GM23248 (cell line): ENCODE results near the gene NHSL1. TPM values are rescaled to one million over a fixed set of nuclear protein-coding genes. Genes with fewer than 3 reads are reported as not detected.
A peak's percentile ranks its signal among the peaks of the same experiment; 100 is the strongest.

ENCODE experiments used
- DNase-seq: peaks from one replicate; pipeline ENCODE4 v3.0.0-alpha.2; 2015
- H2AFZ ChIP-seq: fragments of 200-600 bp; sonication (generic); 2 replicates; pipeline ENCODE4 v1.6.1; 2016; ENCODE audit warnings: antibody characterized with exemption
- H3F3A ChIP-seq: fragments of 200-600 bp; sonication (generic); 2 replicates; pipeline ENCODE4 v1.6.1; 2016; ENCODE audit warnings: mild to moderate bottlenecking, antibody characterized with exemption, mixed run types; ENCODE audit not compliant: insufficient read depth
- H3K27ac ChIP-seq: fragments of 200-600 bp; sonication (generic); 2 replicates; pipeline ENCODE4 v1.5.1; 2016; ENCODE audit warnings: mild to moderate bottlenecking
- H3K27me3 ChIP-seq: fragments of 200-600 bp; sonication (generic); replicated peaks from 2 replicates; pipeline ENCODE4 v1.6.1; 2016; ENCODE audit warnings: mild to moderate bottlenecking; ENCODE audit not compliant: insufficient read depth
- H3K36me3 ChIP-seq: fragments of 200-600 bp; sonication (generic); 2 replicates; pipeline ENCODE4 v1.6.1; 2016; ENCODE audit warnings: low read depth, mild to moderate bottlenecking
- H3K4me1 ChIP-seq: fragments of 200-600 bp; sonication (generic); 2 replicates; pipeline ENCODE4 v1.6.1; 2016; ENCODE audit warnings: mild to moderate bottlenecking; ENCODE audit not compliant: insufficient read depth
- H3K4me2 ChIP-seq: fragments of 200-600 bp; sonication (generic); one replicate; pipeline ENCODE4 v1.6.1; 2016; ENCODE audit warnings: mild to moderate bottlenecking; ENCODE audit not compliant: unreplicated experiment
- H3K4me3 ChIP-seq: fragments of 200-600 bp; sonication (generic); 2 replicates; pipeline ENCODE4 v1.5.1; 2016; ENCODE audit warnings: mild to moderate bottlenecking
- H3K79me2 ChIP-seq: fragments of 200-600 bp; sonication (generic); 2 replicates; pipeline ENCODE4 v1.6.1; 2016; ENCODE audit warnings: mild to moderate bottlenecking; ENCODE audit not compliant: insufficient read depth
- H3K9ac ChIP-seq: fragments of 200-600 bp; sonication (generic); 2 replicates; pipeline ENCODE4 v1.6.1; 2016; ENCODE audit warnings: mild to moderate bottlenecking
- H3K9me2 ChIP-seq: fragments of 200-600 bp; sonication (generic); 2 replicates; pipeline ENCODE4 v1.6.1; 2016; ENCODE audit warnings: mixed run types, mild to moderate bottlenecking, moderate library complexity; ENCODE audit not compliant: insufficient read depth
- H3K9me3 ChIP-seq: fragments of 200-600 bp; sonication (generic); one replicate; pipeline ENCODE4 v1.6.1; 2017; ENCODE audit warnings: low read depth
- H4K20me1 ChIP-seq: fragments of 200-600 bp; sonication (generic); 2 replicates; pipeline ENCODE4 v1.6.0; 2016; ENCODE audit not compliant: insufficient read depth
- EZH2 ChIP-seq: fragments of 200-600 bp; sonication (generic); IDR thresholded peaks from 2 replicates; pipeline ENCODE4 v1.6.1; 2018; ENCODE audit warnings: antibody characterized with exemption, mild to moderate bottlenecking; ENCODE audit not compliant: insufficient read depth, poor library complexity, severe bottlenecking
- EZH2phosphoT487 ChIP-seq: fragments of 200-600 bp; sonication (generic); IDR thresholded peaks from 2 replicates; pipeline ENCODE4 v1.6.1; 2018; ENCODE audit warnings: antibody characterized with exemption, moderate library complexity, mild to moderate bottlenecking, low read depth; ENCODE audit not compliant: insufficient read depth
- WGBS, 2 experiments: methylation state at CpG; one replicate each; pipeline ENCODE4 v1.1.6; 2015 to 2017; ENCODE audit warnings: low lambda C conversion rate in 2 of 2, low coverage in 1 of 2; ENCODE audit errors: missing lambda C conversion rate in 2 of 2; 5-methylcytosine and 5-hydroxymethylcytosine counted together
- in situ Hi-C: fragments of 300-500 bp; cut with MboI; formaldehyde crosslinking; loops from 2 replicates; pipeline ENCODE4 v1.15.0; 2020
- polyA plus RNA-seq: library from polyadenylated mRNA; unstranded; fragments of >200 nt; fragmentation: Nextera tagmentation; extraction: Ambion mirVana; gene quantifications from 2 replicates; pipeline ENCODE4 v1.2.1, GENCODE V29; 2016
- total RNA-seq: library from RNA; depleted of rRNA; stranded (reverse); fragments of >200 nt; shearing (Covaris generic); gene quantifications from 2 replicates; pipeline ENCODE4 v1.2.3, GENCODE V29; 2014

Gene NHSL1
- total and polyA plus RNA-seq, 2 experiments from 2014 or later, result 3.3 to 9.4 TPM

GRCh38 chr6:138493413-138493812, 5.9 kb downstream of the NHSL1 start:
- Histone ChIP-seq H3F3A (no peaks in the 10 kb centered on the region), H3K27me3 (no peaks in the 10 kb centered on the region), H3K9me2 (no peaks in the 10 kb centered on the region), H3K27ac (peak overlapping the region; percentile 22; the same call in 1 of the 2 replicates), H3K4me3 (0 out of 2 replicates have a peak overlapping the region, but pooled peaks have one; percentile 3), H3K36me3 (no peaks in the 10 kb centered on the region), H3K79me2 (no peaks in the 10 kb centered on the region), H3K9me3 (no peaks in the 10 kb centered on the region), H4K20me1 (no peaks in the 10 kb centered on the region), H3K4me1 (peaks cover 9% of the 10 kb centered on the region), H2AFZ (0 out of 2 replicates have a peak overlapping the region, but pooled peaks have one; percentile 21), H3K9ac (peak overlapping the region; percentile 14; the same call in 1 of the 2 replicates), H3K4me2 (peak overlapping the region; percentile 29)
- peak; percentile 69 for DNase-seq
- in situ Hi-C loops, result no loop called here
- no peak for TF ChIP-seq EZH2
- no peak for TF ChIP-seq EZH2phosphoT487
- WGBS, 2 experiments, result 18 to 19% methylated on average over 5 of the region's 5 CpGs

GRCh38 chr6:138492871-138493270, 6.4 kb downstream of the NHSL1 start:
- H3K4me1 ChIP-seq, result peaks cover 9% of the 10 kb centered on the region
- peak overlapping the region; percentile 14; the same call in 1 of the 2 replicates for H3K9ac ChIP-seq
- DNase-seq, result no peak
- no peaks in the 10 kb centered on the region for H4K20me1 ChIP-seq
- WGBS, 2 experiments, result 75 to 79% methylated on average over 2 of the region's 2 CpGs
- H3K36me3 ChIP-seq, result no peaks in the 10 kb centered on the region
- no peak overlapping the region for H2AFZ ChIP-seq
- H3K4me3 ChIP-seq, result 0 out of 2 replicates have a peak overlapping the region, but pooled peaks have one; percentile 3
- H3K79me2 ChIP-seq, result no peaks in the 10 kb centered on the region
- peak overlapping the region; percentile 22; the same call in 1 of the 2 replicates for H3K27ac ChIP-seq
- in situ Hi-C loops, result no loop called here
- no peak for TF ChIP-seq EZH2phosphoT487
- TF ChIP-seq EZH2, result no peak
- H3K9me3 ChIP-seq, result no peaks in the 10 kb centered on the region
- H3K9me2 ChIP-seq, result no peaks in the 10 kb centered on the region
- peak overlapping the region; percentile 29 for H3K4me2 ChIP-seq
- no peaks in the 10 kb centered on the region for H3F3A ChIP-seq
- H3K27me3 ChIP-seq, result no peaks in the 10 kb centered on the region

- DNase-seq, result no peak
- H4K20me1 ChIP-seq, result no peaks in the 10 kb centered on the region
- no peak overlapping the region for H3K27ac ChIP-seq
- in situ Hi-C loops, result no loop called here
- H3K4me3 ChIP-seq, result no peak overlapping the region
- no peaks in the 10 kb centered on the region for H3K9me2 ChIP-seq
- TF ChIP-seq EZH2phosphoT487 (no peak), EZH2 (no peak)
- H3K9me3 ChIP-seq, result no peaks in the 10 kb centered on the region
- no peak overlapping the region for H3K4me2 ChIP-seq
- 87 to 93% methylated on average over 4 of the region's 4 CpGs for WGBS, 2 experiments
- H3K27me3 ChIP-seq, result no peaks in the 10 kb centered on the region
- no peaks in the 10 kb centered on the region for H3K36me3 ChIP-seq
- no peaks in the 10 kb centered on the region for H3K79me2 ChIP-seq
- no peaks in the 10 kb centered on the region for H3F3A ChIP-seq
- peaks cover 9% of the 10 kb centered on the region for H3K4me1 ChIP-seq
- H3K9ac ChIP-seq, result no peak overlapping the region
- no peak overlapping the region for H2AFZ ChIP-seq
Observed at GRCh38 chr6:138492113-138492512, 7.2 kb downstream of the NHSL1 start.

GRCh38 chr6:138491017-138491416, 8.3 kb downstream of the NHSL1 start:
- no peak overlapping the region for H3K4me2 ChIP-seq
- H3K27me3 ChIP-seq, result no peaks in the 10 kb centered on the region
- no peak overlapping the region for H2AFZ ChIP-seq
- DNase-seq, result no peak
- H3K9me2 ChIP-seq, result no peaks in the 10 kb centered on the region
- H3K4me1 ChIP-seq, result peaks cover 9% of the 10 kb centered on the region
- WGBS, 2 experiments, result 98 to 100% methylated on average over 1 of the region's 1 CpG
- no peak overlapping the region for H3K4me3 ChIP-seq
- H3K36me3 ChIP-seq, result no peaks in the 10 kb centered on the region
- H3K79me2 ChIP-seq, result no peaks in the 10 kb centered on the region
- in situ Hi-C loops, result no loop called here
- no peaks in the 10 kb centered on the region for H3F3A ChIP-seq
- H3K9me3 ChIP-seq, result no peaks in the 10 kb centered on the region
- no peaks in the 10 kb centered on the region for H4K20me1 ChIP-seq
- H3K9ac ChIP-seq, result no peak overlapping the region
- TF ChIP-seq EZH2 (no peak), EZH2phosphoT487 (no peak)
- no peak overlapping the region for H3K27ac ChIP-seq
